HTR-8/SVneo (cell line): ENCODE measurements around the gene IGF1.

Source experiments
- DNase-seq: peaks from one replicate; pipeline ENCODE4 v3.0.0; 2011; ENCODE audit warnings: low spot score, mixed read lengths; ENCODE audit not compliant: insufficient read length
- FAIRE-seq: peaks from 2 replicates; lab custom pipeline; 2011; peaks lifted over from hg19 to GRCh38; lab: Jason Lieb, UNC

IGF1 gene

DNA sequence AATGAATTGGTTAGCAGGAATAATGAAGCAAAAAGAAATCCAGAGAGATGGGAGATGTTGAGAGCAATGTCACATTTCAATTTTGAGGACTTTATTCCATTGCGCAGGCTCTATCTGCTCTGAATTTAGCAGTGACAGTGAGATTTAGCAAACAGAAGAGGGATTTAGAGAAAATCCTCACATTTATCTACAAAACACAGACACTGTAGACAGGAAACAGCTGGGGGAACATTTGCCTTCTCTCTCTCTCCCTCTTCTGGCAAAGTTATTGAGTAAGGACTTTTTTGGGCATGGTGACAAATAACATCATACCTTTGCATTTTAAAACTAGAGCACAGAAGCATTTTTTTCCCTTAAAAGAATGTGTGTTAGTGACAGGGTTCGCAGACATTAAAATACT is at the start of gene IGF1:
Gene IGF1, minus strand, starts transcription at position 158 of the 400 bp plus-strand sequence. CDS start 182 bp downstream, outside the sequence.
- no peak for FAIRE-seq
- DNase-seq = no peak

DNA sequence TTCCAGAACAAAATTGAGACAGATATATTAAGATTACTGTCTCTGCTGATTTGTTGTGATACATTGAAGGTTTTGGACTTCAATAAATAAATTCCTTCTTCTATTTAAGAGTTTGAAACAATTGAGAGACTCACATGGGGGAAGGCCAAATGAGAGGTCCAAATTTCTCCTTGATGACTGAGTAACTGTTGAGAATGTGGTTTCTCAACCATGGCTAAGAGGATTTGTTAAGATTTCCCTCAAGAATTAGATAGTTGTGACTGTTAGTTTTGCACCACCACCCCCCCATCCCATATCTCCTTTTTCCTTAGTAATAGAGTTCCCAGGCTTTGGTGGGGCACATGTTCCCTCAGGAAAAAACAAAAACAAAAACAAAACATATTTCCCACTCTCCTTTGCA is 47.7 kb upstream of the IGF1 start:
- no peak for DNase-seq
- FAIRE-seq = no peak

DNA sequence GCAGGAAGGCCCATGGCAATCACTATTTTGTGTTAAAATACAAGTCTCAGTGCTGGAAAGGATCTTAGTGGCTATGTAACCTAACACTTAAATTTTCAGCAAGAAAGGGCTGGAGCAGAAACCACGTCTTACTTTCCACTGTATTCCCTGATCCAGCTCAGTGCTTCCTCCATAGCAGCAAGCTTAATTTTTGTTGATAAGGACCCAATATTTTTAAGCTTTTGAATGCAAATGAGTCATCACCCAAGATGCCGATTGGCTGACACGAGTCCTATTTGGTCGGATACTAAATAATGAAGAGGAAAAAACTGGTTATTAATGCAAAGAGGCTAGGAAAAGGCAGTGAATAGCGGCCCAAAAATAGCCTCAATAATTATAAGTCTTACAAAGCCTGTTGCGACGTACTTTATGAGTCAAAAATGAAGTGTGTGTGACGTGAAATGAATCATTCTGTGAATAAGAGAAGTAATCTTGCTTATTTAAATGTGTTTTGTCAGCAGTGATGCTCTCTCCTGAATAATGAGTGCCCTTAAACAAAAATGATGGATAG is 46.9 kb upstream of the IGF1 start:
- no peak for DNase-seq
- FAIRE-seq = no peak

DNA sequence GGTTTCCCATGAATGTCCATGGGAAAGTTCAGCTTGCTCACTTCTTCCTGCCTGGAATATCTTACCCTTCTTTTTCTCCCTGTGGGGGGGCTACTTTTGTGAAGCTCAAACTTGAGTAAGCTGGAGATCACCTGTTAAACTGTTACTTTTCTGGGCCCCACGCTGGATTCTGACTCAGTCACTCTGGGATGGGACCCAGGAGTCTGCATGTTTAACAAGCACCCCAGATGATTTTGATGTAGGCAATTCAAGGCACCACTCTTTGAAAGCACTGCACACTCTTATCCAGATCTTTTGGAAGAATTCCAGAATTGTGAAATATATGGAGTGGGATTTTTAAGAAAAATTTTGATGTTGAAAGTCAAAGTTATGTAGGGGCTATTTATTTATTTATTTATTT is 46.3 kb upstream of the IGF1 start:
- DNase-seq = no peak
- no peak for FAIRE-seq

DNA sequence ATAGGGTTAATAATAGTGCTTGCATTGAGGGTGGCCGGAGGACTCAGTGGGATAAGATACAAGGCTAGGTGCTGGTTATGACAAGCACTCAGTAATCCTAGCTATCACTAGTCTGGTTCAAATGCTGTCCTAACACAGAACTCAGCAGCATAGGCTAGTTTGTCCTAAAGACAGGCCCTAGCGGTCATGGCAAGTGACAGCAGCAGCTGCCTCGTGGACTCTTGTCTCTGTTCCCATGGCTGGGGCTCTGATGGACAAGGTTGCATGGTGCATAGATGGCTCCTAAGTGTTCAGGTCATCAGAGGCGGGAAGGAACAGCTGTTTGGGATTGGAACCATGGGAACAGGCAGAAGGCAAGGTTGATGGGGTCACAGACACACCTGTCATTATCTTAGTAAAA is 42.4 kb upstream of the IGF1 start:
- no peak for FAIRE-seq
- no peak for DNase-seq

DNA sequence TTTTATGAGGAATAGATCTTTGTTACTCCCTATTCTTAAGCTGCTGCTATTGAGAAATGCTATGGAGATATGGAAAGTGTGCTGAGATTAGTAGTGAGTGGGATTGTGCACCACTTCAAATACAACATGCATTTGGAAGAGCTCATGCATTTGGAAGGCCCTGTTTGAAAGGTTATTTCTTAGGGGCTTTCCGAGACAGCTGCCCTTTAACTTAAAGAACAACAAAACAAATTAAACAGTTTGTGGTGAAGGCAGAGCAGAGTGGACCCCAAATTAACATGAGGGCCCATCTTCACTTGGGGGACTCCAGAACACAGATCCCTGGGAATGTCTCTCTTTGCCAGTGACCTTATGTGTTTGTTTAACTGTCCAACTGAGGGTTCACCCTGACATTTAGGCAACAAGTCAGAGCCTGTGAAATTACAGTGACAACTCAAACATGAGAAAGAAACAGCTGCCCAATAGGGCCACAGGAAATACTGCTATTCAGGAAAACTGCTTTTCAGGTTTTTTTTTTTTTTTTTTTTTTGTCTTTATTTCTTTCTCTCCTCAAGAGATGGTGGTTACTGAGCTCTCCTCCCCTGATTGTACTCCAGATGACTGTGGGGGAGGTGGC is 41.4 kb upstream of the IGF1 start:
- FAIRE-seq (no peak), DNase-seq (no peak)

DNA sequence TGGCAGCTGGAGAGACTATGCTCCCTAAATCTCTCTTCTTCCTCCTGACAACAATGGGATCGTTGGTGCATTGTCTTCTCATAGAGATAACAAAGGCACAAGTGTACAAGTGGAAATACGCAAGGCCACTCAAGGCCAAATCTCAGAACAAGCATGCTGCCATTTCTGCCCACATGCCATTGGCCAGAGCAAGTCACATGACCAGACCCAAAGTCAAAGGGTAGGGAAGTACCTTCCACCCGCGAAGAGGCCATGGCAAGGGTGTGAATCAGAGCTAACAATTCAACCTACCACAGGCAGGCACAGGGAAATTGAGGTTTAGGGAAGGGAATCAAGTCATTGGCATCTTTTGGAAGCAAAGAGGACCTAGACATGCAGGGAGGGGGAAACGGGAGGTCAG is 38.5 kb upstream of the IGF1 start:
- no peak for FAIRE-seq

DNA sequence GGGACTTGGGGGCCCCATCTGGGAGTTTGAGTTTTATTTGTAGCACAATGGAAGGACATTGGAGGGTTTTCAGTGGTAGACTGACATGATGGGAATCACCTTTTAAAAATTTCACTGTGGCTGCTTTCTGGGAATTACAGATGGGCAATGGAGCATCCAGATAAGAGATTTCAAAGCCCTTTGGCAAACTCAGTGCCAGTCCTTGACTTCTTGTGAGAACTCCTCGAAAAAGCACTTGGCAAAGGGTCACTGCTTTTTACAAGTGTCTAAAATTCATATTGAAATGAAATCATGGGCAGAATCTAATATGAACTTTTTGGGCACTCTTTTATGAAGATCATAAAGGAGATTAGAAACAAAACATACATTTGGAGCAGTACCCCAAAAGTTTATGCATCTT is 34.3 kb upstream of the IGF1 start:
- DNase-seq = no peak
- FAIRE-seq = no peak

More for the DNA sequence above, 38.5 kb upstream of the IGF1 start:
- no peak for DNase-seq

DNA sequence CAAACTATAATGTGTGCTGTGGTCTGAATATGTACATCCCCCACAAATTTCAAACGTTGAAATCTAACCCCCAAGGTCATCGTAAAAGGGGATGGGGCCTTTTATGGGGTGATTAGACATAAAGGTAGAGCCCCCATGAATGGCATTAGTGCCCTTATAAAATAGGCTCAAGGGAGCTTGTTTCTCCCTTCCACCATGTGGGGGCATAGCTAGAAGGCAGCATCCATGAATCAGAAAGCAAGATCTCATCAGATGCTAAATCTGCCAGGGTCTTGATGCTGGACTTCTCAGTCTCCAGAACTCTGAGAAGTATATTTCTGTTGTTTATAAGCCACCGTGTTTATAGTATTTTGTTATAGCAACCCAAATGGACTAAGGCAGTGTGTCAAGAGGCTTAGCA is 33.4 kb upstream of the IGF1 start:
- FAIRE-seq (no peak), DNase-seq (no peak)

DNA sequence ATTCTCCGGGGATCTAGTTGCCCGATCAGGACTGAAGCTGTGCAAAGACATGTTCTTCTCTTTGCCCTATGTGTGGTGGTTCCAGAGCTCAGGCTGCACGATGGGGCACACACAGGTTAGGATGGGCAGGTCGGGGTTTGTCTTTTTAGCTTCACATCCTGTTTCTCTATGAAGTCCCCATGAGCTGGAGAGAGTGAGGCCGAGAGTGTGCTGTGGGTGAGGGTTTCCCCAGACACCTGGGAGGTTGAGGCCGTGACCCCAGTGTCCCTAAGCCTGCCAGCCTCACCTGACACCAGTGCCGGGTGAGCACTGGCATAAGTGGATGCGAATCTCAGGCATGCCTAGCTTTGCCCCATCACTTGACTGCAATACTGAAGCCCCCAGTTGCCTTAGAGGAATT is 32.9 kb upstream of the IGF1 start:
- FAIRE-seq (no peak), DNase-seq (no peak)

DNA sequence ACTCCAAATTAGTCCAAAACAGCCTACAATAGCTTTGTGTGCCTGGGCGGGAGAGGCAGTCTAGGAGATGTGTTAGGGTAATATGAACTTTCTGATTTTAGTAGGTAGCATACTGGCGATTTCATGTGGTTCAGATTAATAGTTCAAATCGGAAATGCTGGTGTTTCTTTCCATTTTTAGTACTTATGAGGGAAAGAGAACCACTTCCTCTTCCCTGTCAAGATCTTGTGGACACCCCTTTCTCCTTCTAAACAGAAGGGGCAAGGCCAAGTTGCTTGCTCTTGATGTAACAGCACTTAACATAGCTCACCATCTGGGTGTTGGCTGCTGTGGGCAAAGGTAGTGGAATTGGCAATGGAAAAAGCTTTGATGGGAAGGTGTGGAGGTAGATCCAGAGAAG is 32.2 kb upstream of the IGF1 start:
- no peak for FAIRE-seq

DNA sequence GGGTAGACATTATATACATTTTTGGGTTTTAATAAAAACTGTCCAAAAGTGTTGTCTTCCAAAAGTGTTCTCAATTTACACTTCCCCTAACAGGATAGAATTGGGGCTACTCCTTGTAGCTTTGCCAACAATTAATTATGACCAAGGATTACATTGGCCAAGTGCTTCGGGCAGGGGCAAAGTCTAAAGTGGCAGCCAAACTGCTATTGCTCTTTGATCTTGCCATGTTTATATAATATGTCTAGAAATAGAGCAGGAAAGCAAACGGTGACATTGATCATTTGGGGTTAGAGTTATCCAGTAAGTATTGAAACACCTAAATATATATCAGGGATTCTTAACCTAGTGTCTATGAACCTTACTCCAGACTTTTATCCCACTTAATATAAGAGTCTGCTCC is 31.2 kb upstream of the IGF1 start:
- DNase-seq (no peak), FAIRE-seq (no peak)

More for the DNA sequence above, 32.2 kb upstream of the IGF1 start:
- DNase-seq = no peak

DNA sequence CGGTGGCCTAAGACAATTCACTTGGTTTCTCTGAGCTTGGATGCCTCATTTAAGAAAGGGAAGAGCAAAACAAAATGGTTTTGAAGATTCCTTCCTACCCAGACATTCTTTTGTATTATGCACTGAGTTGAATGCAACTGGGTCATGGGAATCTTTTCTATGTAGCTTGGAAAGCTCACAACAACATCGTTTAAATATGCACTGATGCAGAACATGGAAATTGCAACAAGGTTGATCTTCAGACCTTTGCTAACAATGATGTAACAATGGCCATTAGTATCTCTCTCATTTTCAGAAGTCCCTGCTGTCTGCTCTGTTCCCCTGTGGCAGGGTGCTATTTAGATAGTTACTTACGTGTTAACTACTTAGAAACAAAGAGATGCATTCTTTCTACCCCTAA is 30.1 kb upstream of the IGF1 start:
- no peak for FAIRE-seq
- no peak for DNase-seq

DNA sequence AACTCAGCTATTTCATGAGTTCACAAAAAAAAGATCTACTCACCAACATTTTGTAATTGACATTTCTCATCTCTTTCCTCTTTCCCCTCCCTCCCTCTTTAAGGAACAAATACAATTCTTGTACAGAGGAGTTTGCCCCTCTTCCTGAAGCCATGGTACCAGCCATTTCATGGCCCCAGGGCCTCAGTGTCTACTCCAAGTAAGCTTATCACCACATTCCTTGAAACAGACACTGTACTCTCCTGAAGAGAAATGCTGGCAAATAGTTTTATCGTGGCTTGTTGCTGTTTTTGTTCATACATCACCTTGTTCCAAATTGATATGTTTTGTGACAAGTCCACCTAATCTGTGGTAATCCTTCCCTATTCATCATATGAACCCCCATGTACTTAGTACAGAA is 29.7 kb upstream of the IGF1 start:
- DNase-seq = no peak
- no peak for FAIRE-seq

DNA sequence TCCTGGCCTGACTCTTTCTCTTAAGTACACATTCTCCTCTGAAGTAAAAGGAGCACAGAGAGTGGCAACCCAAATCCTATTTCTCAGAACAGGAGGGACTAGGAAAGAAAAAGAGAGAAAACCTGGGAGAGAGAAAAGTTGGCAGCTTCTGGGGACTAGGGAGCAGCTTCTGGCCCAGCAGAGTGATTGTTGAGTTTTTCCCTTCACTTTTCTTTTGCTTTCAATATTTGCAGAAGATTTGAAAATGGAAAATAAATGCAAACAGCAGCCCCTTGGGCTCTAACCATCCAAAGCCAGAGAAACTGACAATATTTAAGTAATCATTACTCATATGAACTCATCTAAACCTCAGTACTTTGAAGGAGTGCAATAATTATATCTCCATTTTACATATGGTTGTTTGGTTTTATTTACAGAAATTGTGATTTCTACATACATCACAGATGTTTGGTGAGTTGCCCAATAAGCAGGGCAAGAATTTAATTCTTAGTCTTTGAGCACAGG is 28.8 kb upstream of the IGF1 start:
- no peak for DNase-seq
- no peak for FAIRE-seq

DNA sequence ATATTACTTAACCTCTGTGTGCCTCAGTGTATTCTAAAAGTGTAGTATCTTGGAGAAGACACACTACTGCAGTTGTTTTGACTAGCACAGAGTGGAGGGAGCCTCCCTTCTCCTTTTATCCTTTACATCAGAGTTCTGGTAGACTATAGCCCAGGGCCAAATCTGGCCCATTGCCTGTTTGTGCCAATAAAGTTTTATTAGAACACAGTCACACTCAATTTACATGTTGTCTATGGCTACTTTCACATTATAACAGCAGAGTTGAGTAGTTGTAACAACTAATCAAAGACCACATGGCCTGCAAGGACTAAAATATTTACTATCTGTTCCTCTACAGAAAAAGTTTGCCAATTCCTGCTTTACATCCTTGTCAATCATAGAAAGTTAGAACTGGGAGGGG is 27.7 kb upstream of the IGF1 start:
- FAIRE-seq = no peak

DNA sequence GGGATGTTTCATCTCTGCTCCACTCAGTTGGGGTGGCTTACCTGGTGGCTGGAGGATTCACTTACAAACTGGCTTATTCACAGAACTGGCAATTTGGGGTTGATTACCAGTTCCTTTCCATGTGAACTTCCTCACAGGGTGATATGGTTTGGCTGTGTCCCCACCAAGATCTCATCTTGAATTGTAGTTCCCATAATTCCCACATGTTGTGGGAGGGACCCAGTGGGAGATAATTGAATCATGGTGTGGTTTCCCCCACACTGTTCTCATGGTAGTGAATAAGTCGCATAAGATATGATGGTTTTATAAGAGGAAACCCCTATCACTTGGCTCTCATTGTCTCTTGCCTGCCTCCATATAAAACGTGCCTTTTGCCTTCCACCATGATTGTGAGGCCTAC is 26.9 kb upstream of the IGF1 start:
- FAIRE-seq = no peak
- DNase-seq = no peak

More for the DNA sequence above, 27.7 kb upstream of the IGF1 start:
- DNase-seq = no peak

DNA sequence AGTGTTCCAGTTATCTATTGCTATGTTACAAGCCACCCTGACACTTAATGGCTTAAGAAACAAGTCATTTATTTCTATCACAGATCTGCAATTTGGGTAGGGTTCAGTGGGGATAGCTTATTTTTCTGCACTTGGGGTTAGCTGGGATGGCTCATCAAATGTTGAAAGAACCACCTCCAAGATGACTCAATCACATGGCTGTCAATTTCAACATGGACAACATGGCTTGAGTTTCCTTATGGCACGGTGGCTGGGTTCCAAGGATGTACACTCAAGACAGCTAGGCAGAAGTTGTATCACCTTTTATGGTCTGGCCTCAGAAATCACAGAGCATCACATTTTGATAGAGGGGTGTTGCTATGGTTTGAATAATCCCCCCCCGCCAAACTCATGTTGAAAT is 24.5 kb upstream of the IGF1 start:
- FAIRE-seq (peak; percentile 20), DNase-seq (no peak)

DNA sequence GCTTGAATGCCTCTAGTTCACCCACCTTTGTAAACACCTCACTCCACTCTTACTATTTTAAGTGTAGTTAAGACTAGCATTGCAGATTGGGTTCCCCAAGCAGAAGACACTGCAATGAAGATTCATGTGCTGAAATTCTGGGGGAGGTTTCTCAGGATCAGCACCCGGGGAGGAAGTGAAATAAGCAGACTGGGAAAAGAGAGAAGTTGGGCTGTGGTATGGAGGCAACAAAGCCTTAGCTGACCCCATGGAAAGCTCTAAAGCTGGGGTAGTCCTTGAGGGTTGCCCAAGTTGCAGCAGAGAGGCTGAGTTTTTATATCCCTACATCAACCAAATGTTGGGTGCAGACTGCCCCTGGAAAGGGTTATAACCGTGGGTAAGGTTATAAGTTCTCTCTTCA is 23.9 kb upstream of the IGF1 start:
- FAIRE-seq (no peak), DNase-seq (no peak)

DNA sequence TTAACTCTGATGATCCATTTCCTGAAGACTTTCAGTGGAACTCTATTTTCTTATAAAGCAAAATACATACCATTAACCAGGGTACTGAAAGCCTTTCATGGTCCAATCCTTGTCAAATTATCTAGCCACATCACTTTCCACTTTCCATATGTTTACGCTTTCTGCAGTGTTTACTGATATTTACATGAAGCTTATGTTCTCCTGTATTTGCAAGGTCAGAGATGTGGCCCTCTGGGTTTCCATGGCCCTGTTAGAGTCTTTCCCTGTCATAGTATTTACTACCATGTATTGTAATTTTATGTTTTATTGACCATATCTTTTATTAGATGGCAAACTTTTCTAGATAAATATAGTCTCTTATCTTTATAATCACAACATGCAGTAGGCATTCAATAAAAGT is 23.5 kb upstream of the IGF1 start:
- no peak for FAIRE-seq

DNA sequence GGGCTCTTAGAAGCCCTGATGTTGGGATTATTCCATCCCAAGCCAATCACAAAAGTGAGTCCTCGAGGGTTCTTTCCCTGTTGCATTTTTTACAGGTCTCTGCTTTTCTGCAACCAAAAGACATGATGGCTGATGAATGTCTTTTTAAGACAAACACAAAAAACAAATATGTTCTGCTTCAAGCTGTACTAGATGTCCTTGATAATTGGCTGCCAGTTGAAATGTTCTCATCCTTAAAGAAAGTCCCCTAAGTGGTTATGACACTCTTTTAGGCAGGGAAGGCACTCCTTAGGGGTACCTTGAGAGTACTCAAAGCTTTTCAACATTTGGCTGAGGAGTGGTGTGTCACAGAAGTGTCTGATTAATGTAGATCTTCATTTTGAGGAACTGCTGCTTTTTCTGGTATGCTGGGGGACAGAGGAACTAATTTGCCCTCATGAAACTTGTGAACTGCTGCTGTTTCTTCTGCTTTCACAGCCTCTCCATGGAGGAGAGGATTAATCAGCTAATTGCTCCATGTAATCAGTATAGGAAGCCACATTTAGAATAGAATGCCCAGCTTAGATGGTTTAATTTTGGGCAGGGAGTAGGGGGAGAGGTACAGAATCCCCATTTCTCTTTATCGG is 22.8 kb upstream of the IGF1 start:
- FAIRE-seq (no peak), DNase-seq (no peak)

More for the DNA sequence above, 23.5 kb upstream of the IGF1 start:
- DNase-seq = no peak

DNA sequence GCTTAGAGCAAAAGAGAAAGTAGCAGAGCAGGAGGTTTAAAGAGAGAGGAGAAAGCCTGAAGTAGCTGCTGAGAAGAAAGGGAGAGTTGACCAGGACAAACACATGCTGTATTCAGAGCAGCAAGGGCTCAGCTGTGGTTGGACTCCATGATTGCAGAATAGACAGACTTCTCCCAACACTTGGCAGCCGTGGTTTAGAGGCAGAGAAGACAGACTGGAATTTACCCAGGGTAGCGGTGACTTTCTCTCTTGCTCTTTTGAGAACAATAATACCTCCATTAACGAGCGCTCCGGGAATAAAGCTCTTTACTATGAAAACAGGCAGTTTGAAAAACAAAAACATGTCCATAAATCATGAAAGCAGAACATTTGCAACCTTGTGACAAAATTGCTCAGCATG is 21.4 kb upstream of the IGF1 start:
- no peak for DNase-seq
- no peak for FAIRE-seq
